GM12878 (cell line): ENCODE measurements around the gene FNDC3A.

Source experiments
- ESRRA ChIP-seq: IDR thresholded peaks from 2 replicates; pipeline ENCODE4 v1.6.1; 2012; ENCODE audit warnings: mild to moderate bottlenecking, low read length, improper control_type of control experiment
- TF ChIP-seq, protein P1 (sequence below): fragments of 450-650 bp; IDR thresholded peaks from 2 replicates; pipeline ENCODE4 v1.6.1; 2017; ENCODE audit warnings: mild to moderate bottlenecking
- TF ChIP-seq, protein P2 (sequence below), 3 experiments: IDR thresholded peaks in 2 of 3; conservative IDR thresholded peaks in 1 of 3; 2 replicates each; pipeline ENCODE4 v1.5.1; 2011; ENCODE audit warnings: low read depth in 3 of 3, low read length in 3 of 3, mild to moderate bottlenecking in 3 of 3, control low read depth in 2 of 3, moderate library complexity in 2 of 3, inconsistent platforms in 1 of 3, mixed read lengths in 1 of 3; ENCODE audit not compliant: control insufficient read depth in 2 of 3, insufficient read depth in 1 of 3; ENCODE audit errors: extremely low read depth in 1 of 3
- TF ChIP-seq, protein P3 (sequence below): fragments of 450-650 bp; formaldehyde crosslinking; IDR thresholded peaks from 2 replicates; pipeline ENCODE4 v1.4.0; 2022; ENCODE audit warnings: mild to moderate bottlenecking, moderate library complexity

DNA sequence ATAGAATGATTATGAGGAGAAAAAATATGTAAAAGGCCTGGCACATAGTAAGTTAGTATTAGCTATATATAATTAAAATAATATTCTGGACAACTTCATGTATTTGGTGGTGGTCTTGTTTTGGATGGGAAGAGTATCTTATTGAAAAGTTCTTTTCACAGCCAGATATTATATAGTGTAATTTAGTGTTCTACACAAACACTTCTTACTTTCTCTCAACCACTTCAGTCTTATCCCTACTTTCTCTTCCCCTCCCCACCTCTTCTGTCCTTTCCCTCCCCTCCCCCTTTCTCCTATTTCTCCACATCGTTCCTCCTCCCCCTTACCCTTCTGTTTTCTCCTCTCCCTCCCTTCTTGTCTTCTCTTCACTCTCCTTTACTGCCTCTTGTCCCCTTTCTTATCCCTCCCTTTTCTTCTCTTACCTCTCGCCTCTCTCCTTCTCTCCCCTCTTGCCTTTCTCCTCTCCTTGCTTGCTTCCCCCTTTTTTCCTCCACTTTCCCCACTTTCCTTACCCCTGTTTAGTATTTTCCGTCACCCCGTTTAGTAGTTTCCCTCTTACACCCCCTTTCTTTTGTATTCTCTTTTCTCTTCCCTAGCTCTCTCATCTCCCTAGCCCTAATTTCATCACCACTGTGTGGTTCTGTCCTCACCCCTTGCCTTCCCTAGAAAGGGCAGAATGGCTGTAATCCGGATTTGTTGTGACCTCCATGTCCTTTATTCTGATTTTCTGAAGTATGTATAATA lies 137.2 kb downstream of the FNDC3A start:
- TF ChIP-seq, protein P1, sequence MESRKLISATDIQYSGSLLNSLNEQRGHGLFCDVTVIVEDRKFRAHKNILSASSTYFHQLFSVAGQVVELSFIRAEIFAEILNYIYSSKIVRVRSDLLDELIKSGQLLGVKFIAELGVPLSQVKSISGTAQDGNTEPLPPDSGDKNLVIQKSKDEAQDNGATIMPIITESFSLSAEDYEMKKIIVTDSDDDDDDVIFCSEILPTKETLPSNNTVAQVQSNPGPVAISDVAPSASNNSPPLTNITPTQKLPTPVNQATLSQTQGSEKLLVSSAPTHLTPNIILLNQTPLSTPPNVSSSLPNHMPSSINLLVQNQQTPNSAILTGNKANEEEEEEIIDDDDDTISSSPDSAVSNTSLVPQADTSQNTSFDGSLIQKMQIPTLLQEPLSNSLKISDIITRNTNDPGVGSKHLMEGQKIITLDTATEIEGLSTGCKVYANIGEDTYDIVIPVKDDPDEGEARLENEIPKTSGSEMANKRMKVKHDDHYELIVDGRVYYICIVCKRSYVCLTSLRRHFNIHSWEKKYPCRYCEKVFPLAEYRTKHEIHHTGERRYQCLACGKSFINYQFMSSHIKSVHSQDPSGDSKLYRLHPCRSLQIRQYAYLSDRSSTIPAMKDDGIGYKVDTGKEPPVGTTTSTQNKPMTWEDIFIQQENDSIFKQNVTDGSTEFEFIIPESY, result no peak
- TF ChIP-seq, protein P2, sequence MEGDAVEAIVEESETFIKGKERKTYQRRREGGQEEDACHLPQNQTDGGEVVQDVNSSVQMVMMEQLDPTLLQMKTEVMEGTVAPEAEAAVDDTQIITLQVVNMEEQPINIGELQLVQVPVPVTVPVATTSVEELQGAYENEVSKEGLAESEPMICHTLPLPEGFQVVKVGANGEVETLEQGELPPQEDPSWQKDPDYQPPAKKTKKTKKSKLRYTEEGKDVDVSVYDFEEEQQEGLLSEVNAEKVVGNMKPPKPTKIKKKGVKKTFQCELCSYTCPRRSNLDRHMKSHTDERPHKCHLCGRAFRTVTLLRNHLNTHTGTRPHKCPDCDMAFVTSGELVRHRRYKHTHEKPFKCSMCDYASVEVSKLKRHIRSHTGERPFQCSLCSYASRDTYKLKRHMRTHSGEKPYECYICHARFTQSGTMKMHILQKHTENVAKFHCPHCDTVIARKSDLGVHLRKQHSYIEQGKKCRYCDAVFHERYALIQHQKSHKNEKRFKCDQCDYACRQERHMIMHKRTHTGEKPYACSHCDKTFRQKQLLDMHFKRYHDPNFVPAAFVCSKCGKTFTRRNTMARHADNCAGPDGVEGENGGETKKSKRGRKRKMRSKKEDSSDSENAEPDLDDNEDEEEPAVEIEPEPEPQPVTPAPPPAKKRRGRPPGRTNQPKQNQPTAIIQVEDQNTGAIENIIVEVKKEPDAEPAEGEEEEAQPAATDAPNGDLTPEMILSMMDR (IDR thresholded peaks at IDR 0.05 in 2 of 3, conservative IDR thresholded peaks at IDR 0.05 in 1 of 3; ENCODE audit: control insufficient read depth in 2 of 3, extremely low read depth in 1 of 3, insufficient read depth in 1 of 3, low read depth in 3 of 3, low read length in 3 of 3), result no peak
- TF ChIP-seq, protein P3, sequence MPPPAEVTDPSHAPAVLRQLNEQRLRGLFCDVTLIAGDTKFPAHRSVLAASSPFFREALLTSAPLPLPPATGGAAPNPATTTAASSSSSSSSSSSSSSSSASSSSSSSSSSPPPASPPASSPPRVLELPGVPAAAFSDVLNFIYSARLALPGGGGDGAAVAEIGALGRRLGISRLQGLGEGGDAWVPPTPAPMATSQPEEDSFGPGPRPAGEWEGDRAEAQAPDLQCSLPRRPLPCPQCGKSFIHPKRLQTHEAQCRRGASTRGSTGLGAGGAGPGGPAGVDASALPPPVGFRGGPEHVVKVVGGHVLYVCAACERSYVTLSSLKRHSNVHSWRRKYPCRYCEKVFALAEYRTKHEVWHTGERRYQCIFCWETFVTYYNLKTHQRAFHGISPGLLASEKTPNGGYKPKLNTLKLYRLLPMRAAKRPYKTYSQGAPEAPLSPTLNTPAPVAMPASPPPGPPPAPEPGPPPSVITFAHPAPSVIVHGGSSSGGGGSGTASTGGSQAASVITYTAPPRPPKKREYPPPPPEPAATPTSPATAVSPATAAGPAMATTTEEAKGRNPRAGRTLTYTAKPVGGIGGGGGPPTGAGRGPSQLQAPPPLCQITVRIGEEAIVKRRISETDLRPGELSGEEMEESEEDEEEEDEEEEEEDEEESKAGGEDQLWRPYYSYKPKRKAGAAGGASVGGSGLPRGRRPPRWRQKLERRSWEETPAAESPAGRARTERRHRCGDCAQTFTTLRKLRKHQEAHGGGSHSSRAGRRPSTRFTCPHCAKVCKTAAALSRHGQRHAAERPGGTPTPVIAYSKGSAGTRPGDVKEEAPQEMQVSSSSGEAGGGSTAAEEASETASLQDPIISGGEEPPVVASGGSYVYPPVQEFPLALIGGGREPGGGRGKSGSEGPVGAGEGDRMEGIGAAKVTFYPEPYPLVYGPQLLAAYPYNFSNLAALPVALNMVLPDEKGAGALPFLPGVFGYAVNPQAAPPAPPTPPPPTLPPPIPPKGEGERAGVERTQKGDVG (CRISPR knock-in tag), result no peak
- TF ChIP-seq ESRRA, result no peak
